ENCODE data around the gene LRP4.

Gene LRP4

DNA sequence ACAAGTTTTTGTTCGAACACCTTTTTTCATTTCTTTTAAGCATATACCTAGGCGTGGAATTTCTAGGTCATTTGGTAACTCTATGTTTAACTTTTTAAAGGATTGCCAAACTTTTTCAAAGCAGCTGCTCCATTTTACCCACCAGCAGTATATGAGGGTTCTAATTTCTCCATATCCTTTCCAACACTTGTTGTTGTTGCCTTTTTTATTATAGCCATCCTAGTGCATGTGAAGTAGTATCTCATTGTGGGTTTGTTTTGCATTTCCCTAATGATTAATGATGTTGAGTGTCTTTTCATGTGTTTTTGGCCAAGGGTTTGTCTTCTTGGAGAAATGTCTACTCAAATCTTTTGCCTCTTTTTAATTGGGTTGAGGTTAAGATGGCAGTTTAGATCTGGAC, 42.7 kb upstream of the LRP4 start:
- ChIA-PET CTCF (no interaction called here), POLR2A (no interaction called here)
- Histone ChIP-seq H3K4me1 (ENCODE audit: control insufficient read depth, insufficient read depth, low read length) (no peaks in the 10 kb centered on the region), H3K27ac (ENCODE audit: extremely low read depth, low read depth, low read length) (no peak overlapping the region), H3K9me3 (ENCODE audit: control insufficient read depth, insufficient read depth, low read depth, low read length) (no peaks in the 10 kb centered on the region), H3K4me3 (ENCODE audit: low read depth, low read length) (no peak overlapping the region), H3K36me3 (ENCODE audit: control insufficient read depth in 2 of 2, insufficient read depth in 1 of 2, low read length in 2 of 2) (peaks cover 0 to 4% of the 10 kb centered on the region in 2 experiments; a peak in 1 of 3 replicates)
- TF ChIP-seq ZNF670 (tag by site-specific recombination; IDR thresholded peaks at IDR 0.05; ENCODE audit: low read depth) (no peak), ZNF792 (tag by site-specific recombination; IDR thresholded peaks at IDR 0.05) (no peak), GLI4 (tag by site-specific recombination; IDR thresholded peaks at IDR 0.05) (no peak), HOXA7 (CRISPR knock-in tag; IDR thresholded peaks at IDR 0.05; ENCODE audit: borderline replicate concordance) (no peak), ZNF184 (tag by site-specific recombination; IDR thresholded peaks at IDR 0.05) (peak; percentile 99), SALL2 (tag by site-specific recombination; IDR thresholded peaks at IDR 0.05; ENCODE audit: borderline replicate concordance) (no peak), BCL11A (tag by site-specific recombination; IDR thresholded peaks at IDR 0.05; ENCODE audit: low read depth) (no peak), ZNF530 (tag by site-specific recombination; IDR thresholded peaks at IDR 0.05; ENCODE audit: low read depth) (no peak), OSR2 (tag by site-specific recombination; IDR thresholded peaks at IDR 0.05) (no peak), ZNF169 (tag by site-specific recombination; IDR thresholded peaks at IDR 0.05) (no peak), ZNF664 (tag by site-specific recombination; IDR thresholded peaks at IDR 0.05) (0 out of 2 replicates have a peak, but pooled peaks have one; percentile 23), ZNF133 (tag by site-specific recombination; IDR thresholded peaks at IDR 0.05) (no peak), SP2 (tag by site-specific recombination; IDR thresholded peaks at IDR 0.05) (no peak), KLF8 (tag by site-specific recombination; IDR thresholded peaks at IDR 0.05) (no peak)
- TF ChIP-seq, protein P1, sequence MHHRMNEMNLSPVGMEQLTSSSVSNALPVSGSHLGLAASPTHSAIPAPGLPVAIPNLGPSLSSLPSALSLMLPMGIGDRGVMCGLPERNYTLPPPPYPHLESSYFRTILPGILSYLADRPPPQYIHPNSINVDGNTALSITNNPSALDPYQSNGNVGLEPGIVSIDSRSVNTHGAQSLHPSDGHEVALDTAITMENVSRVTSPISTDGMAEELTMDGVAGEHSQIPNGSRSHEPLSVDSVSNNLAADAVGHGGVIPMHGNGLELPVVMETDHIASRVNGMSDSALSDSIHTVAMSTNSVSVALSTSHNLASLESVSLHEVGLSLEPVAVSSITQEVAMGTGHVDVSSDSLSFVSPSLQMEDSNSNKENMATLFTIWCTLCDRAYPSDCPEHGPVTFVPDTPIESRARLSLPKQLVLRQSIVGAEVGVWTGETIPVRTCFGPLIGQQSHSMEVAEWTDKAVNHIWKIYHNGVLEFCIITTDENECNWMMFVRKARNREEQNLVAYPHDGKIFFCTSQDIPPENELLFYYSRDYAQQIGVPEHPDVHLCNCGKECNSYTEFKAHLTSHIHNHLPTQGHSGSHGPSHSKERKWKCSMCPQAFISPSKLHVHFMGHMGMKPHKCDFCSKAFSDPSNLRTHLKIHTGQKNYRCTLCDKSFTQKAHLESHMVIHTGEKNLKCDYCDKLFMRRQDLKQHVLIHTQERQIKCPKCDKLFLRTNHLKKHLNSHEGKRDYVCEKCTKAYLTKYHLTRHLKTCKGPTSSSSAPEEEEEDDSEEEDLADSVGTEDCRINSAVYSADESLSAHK (tag by site-specific recombination; IDR thresholded peaks at IDR 0.05), result no peak
- TF ChIP-seq, protein P2, sequence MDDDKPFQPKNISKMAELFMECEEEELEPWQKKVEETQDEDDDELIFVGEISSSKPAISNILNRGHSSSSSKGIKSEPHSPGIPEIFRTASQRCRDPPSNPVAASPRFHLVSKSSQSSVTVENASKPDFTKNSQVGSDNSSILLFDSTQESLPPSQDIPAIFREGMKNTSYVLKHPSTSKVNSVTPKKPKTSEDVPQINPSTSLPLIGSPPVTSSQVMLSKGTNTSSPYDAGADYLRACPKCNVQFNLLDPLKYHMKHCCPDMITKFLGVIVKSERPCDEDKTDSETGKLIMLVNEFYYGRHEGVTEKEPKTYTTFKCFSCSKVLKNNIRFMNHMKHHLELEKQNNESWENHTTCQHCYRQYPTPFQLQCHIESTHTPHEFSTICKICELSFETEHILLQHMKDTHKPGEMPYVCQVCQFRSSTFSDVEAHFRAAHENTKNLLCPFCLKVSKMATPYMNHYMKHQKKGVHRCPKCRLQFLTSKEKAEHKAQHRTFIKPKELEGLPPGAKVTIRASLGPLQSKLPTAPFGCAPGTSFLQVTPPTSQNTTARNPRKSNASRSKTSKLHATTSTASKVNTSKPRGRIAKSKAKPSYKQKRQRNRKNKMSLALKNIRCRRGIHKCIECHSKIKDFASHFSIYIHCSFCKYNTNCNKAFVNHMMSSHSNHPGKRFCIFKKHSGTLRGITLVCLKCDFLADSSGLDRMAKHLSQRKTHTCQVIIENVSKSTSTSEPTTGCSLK (tag by site-specific recombination; IDR thresholded peaks at IDR 0.05), result no peak

DNA sequence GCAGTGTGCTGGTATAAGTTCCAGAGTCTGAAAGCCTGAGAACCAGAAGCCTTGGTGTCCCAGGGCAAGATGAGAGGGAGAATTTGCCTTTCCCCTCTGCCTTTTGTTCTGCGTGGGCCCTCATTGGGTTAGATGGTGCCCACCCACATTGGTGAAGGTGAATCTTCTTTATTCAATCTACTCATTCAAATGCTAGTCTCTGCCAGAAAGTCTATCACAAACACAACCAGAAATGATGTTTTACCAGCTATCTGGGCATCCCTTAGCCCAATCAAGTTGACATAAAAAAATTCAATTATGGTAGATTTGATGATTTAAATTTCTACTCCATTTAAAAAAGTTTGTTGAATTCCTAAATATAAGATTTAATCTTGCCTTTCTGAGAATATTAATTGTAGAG, 40.4 kb upstream of the LRP4 start:
- no peak overlapping the region for H3K4me3 ChIP-seq (ENCODE audit: low read depth, low read length)
- H3K4me1 ChIP-seq (ENCODE audit: control insufficient read depth, insufficient read depth, low read length), result no peaks in the 10 kb centered on the region
- H3K36me3 ChIP-seq (ENCODE audit: control insufficient read depth in 2 of 2, insufficient read depth in 1 of 2, low read length in 2 of 2), result peaks cover 0 to 4% of the 10 kb centered on the region in 2 experiments; a peak in 2 of 3 replicates
- H3K9me3 ChIP-seq (ENCODE audit: control insufficient read depth, insufficient read depth, low read depth, low read length), result no peaks in the 10 kb centered on the region
- ChIA-PET CTCF (no interaction called here), POLR2A (no interaction called here)
- no peak overlapping the region for H3K27ac ChIP-seq (ENCODE audit: extremely low read depth, low read depth, low read length)
- TF ChIP-seq ZNF140 (tag by site-specific recombination; IDR thresholded peaks at IDR 0.05), result no peak
- peak; percentile 97 for TF ChIP-seq ZNF416 (tag by site-specific recombination; IDR thresholded peaks at IDR 0.05)
- TF ChIP-seq ZNF510 (tag by site-specific recombination; IDR thresholded peaks at IDR 0.05; ENCODE audit: insufficient replicate concordance), result no peak
- TF ChIP-seq ZNF138 (tag by site-specific recombination; IDR thresholded peaks at IDR 0.05; ENCODE audit: borderline replicate concordance), result no peak
- no peak for TF ChIP-seq TCF7L2 (IDR thresholded peaks at IDR 0.05; ENCODE audit: borderline replicate concordance, low read depth, low read length)
- TF ChIP-seq HOXA7 (CRISPR knock-in tag; IDR thresholded peaks at IDR 0.05; ENCODE audit: borderline replicate concordance), result no peak
- no peak for TF ChIP-seq ZNF747 (tag by site-specific recombination; IDR thresholded peaks at IDR 0.05)
- TF ChIP-seq, protein P2 (tag by site-specific recombination; IDR thresholded peaks at IDR 0.05), result no peak

All from HEK293 (cell line).